GM21390 (cell line): Measurements from ENCODE around the gene ING5.

ENCODE experiments used
- ATAC-seq: cut with Tn5 transposase; IDR thresholded peaks from one replicate; pipeline ENCODE4 v1.9.1; 2021; ENCODE audit not compliant: unreplicated experiment

ING5 gene

DNA sequence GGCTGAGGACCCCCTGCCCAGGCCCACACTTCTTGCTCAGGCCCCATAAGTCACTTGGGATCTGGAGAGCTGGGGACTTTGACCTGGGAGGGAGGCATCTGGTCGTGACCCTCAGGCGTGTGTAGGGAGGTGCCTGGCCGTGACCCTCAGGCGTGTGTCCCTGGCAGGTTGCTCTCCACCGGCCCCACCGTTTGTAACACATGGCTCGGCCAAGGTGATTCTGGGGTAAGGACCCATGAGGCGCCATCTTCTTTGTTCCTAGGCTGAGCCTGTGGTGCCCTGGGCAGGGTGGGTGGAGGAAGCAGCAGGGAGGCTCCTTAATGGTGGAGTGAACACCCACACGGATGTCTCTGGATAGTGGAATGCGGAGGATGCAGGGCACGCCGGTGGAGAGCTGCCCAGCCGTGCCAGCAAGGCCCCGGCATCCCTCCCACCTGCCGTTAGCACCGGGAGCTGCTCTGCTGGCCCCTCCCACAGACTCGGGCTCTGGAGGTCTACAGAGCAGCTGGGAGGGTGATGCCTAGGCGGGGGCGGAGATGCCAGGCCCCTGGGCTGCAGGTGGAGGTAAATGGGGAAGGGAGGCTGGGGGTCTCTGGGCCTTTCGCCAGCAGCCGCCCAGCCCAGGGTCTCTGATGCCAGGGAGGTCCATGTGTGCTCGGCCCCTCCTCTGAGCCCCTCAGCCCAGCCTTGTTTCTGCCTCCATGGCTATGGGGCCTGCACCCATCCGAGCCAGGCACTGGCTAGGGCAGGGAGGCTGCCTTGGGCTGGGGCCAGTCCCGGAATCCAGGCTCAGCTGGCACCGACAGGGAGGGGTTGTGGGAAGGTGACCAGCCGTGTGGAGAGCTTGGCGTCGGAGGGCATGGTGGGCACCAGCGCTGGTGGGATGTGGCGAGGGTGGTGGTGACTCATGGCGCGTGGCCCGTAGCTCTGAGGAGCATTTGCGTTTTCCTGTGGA, 73.7 kb downstream of the ING5 start:
- no peak for ATAC-seq

- ATAC-seq = no peak
These were observed 74.7 kb downstream of the ING5 start, which contains the start of gene GAL3ST2 for GRCh38 chr2:241776336-241777169. GAL3ST2 (plus strand) TSS chr2:241776822; CDS start chr2:241776956, 134 bp downstream.

- no peak for ATAC-seq
These were observed 75.4 kb downstream of the ING5 start for GRCh38 chr2:241777170-241777685.

DNA sequence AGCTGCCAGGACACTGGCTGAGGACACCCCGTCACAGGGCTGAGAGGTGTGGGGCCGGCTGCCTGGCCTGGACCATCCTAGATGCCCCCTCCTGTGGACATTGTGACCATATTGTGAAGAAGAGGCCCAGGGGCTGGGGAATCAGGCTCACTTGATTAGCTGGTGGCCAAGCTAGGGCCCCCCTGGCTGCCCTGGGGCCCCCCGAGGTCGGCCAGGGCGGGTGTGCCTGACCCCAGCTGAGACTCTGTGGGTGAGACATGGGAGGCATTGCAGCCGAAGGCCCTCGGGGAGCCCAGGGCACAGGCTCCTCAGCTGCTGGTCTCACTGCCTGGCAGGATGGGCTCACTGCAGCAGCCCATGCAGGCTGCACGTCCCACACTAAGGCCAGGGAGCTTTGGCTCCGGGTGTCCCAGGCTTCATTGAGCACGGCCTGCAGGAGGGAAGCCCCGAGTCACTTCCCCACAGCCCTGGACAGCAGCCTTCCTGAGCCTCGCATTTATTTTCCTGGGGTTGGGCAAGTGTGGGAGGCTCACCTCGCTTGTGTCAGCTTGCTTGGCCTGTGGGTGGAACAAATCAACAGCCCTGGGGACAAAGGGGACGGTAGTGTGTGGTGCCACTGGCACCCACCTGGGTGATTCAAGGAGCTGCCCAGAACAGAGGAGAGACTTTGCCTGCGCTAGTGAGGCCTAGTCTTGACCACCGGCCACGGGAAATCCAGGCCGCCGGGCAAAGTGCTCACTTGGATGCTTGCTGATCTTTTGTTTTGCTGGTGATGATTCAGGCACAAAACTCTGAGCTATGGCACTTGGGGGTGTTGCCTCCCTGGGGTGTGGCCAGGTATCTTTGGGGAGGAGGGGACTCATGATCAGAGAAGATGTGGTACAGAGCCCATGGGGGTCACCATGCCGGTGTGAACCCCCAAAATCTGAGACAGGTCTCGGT, 76.1 kb downstream of the ING5 start:
- ATAC-seq = no peak
